Neural progenitor cell (in vitro differentiated cells): ENCODE results near the gene PA2G4.
"Not testable (repeated sequence)": the region's sequence is repeated elsewhere in the genome, so short reads cannot be mapped to it uniquely, and the experiment has no call there.

Experiments
- EZH2 ChIP-seq: fragments of 200-600 bp; sonication (generic); IDR thresholded peaks from 2 replicates; pipeline ENCODE4 v1.6.1; 2017; ENCODE audit warnings: antibody characterized with exemption, mild to moderate bottlenecking, moderate library complexity
- EZH2phosphoT487 ChIP-seq: fragments of 200-600 bp; sonication (generic); IDR thresholded peaks from 2 replicates; pipeline ENCODE4 v1.6.1; 2017; ENCODE audit warnings: antibody characterized with exemption
- TF ChIP-seq, protein P1 (sequence below): fragments of 200-600 bp; sonication (generic); IDR thresholded peaks from 2 replicates; pipeline ENCODE4 v1.5.1; 2017; ENCODE audit warnings: antibody characterized with exemption, mild to moderate bottlenecking

DNA sequence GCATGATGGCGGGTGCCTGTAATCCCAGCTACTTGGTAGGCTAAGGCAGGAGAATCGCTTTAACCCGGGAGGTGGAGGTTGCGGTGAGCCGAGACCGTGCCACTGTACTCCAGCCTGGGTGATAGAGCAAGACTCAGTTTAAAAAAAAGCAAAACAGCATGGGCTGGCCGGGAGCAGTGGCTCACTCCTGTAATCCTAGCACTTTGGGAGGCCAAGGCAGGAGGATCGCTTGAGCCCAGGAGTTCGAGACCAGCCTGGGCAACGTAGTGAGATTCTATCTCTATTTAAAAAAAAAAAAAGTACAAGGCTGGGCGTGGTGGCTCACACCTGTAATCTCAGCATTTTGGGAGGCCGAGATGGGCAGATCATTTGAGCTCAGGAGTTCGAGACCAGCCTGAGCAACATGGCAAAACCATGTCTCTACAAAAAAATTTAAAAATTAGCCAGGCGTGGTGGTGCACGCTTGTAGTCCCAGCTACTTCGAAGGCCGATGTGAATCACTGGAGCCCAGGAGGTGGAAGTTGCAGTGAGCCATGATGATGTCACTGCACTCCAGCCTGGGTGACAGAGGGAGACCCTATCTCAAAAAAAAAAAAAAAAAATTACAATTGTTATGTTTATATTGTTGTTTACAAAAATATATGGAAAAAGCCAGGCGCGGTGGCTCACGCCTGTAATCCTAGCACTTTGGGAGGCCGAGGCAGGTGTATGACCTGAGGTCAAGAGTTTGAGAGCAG lies 52.3 kb downstream of the PA2G4 start:
- TF ChIP-seq, protein P1, sequence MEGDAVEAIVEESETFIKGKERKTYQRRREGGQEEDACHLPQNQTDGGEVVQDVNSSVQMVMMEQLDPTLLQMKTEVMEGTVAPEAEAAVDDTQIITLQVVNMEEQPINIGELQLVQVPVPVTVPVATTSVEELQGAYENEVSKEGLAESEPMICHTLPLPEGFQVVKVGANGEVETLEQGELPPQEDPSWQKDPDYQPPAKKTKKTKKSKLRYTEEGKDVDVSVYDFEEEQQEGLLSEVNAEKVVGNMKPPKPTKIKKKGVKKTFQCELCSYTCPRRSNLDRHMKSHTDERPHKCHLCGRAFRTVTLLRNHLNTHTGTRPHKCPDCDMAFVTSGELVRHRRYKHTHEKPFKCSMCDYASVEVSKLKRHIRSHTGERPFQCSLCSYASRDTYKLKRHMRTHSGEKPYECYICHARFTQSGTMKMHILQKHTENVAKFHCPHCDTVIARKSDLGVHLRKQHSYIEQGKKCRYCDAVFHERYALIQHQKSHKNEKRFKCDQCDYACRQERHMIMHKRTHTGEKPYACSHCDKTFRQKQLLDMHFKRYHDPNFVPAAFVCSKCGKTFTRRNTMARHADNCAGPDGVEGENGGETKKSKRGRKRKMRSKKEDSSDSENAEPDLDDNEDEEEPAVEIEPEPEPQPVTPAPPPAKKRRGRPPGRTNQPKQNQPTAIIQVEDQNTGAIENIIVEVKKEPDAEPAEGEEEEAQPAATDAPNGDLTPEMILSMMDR = not testable (repeated sequence)
- not testable (repeated sequence) for TF ChIP-seq EZH2phosphoT487, EZH2
